Omental fat pad (tissue), 4 donors: Measurements from ENCODE around the gene URAD. TPM values are rescaled to one million over a fixed set of nuclear protein-coding genes. Genes with fewer than 3 reads are reported as not detected.
"Not testable (repeated sequence)": the region's sequence is repeated elsewhere in the genome, so short reads cannot be mapped to it uniquely, and the experiment has no call there.

Source experiments
- ATAC-seq: fragments of 150-250 bp; one replicate; pipeline ENCODE4 v1.9.1; 2016; ENCODE audit warnings: mild to moderate bottlenecking, moderate library complexity; ENCODE audit not compliant: low FRiP score
- DNase-seq: peaks from one replicate; pipeline ENCODE4 v3.0.0-alpha.2; 2019; ENCODE audit warnings: low spot score
- CTCF ChIP-seq, 3 donors: fragments of 450-650 bp; IDR thresholded peaks; one replicate each; pipeline ENCODE4 v1.5.1; 2016 to 2017; ENCODE audit warnings: antibody characterized with exemption in 3 of 3, mild to moderate bottlenecking in 3 of 3, moderate library complexity in 2 of 3
- total RNA-seq, 4 donors: library from RNA; depleted of rRNA; stranded (reverse); fragments of >200 nt; gene quantifications; one replicate each; pipeline ENCODE4 v1.1.0, GENCODE V29; 2016

Gene URAD
- total RNA-seq, 4 donors from 2014 or later = 1.3 TPM; not detected in 3

- DNase-seq = no peak
- no peak for TF ChIP-seq CTCF (IDR thresholded peaks at IDR 0.05)
- ATAC-seq = no peak
These were observed 23.9 kb upstream of the URAD start for GRCh38 chr13:28012383-28012782.

- ATAC-seq (no peak), DNase-seq (no peak)
- no peak for TF ChIP-seq CTCF (IDR thresholded peaks at IDR 0.05)
These were observed 21.6 kb upstream of the URAD start for GRCh38 chr13:28010046-28010445.

GRCh38 chr13:28005016-28005415, 16.5 kb upstream of the URAD start:
- DNase-seq, ATAC-seq: not testable (repeated sequence)

- no peak for ATAC-seq
- no peak for TF ChIP-seq CTCF (IDR thresholded peaks at IDR 0.05)
- DNase-seq = no peak
These were observed 14.6 kb upstream of the URAD start for GRCh38 chr13:28002886-28003698.

GRCh38 chr13:28001837-28002473, 13.5 kb upstream of the URAD start:
- DNase-seq (no peak), ATAC-seq (no peak)
- TF ChIP-seq CTCF (IDR thresholded peaks at IDR 0.05) = no peak

- no peak for TF ChIP-seq CTCF (IDR thresholded peaks at IDR 0.05)
- DNase-seq (no peak), ATAC-seq (no peak)
These were observed 12.6 kb upstream of the URAD start for GRCh38 chr13:28001049-28001448.

- TF ChIP-seq CTCF (IDR thresholded peaks at IDR 0.05) = no peak
- DNase-seq (no peak), ATAC-seq (no peak)
These were observed 12.1 kb upstream of the URAD start for GRCh38 chr13:28000567-28000966.
